KOPT-K1 (cell line): Measurements from ENCODE around the gene XRCC6.

ENCODE experiments used
- H3K27ac ChIP-seq: fragments of 200-600 bp; sonication (generic); 2 replicates; pipeline ENCODE4 v1.5.1; 2016; ENCODE audit warnings: antibody characterized with exemption, mild to moderate bottlenecking, low read depth, low read length; ENCODE audit not compliant: poor library complexity, severe bottlenecking
- H3K36me3 ChIP-seq: fragments of 200-600 bp; sonication (generic); 2 replicates; pipeline ENCODE4 v1.5.1; 2017; ENCODE audit warnings: antibody characterized with exemption, mild to moderate bottlenecking, low read length, moderate library complexity; ENCODE audit not compliant: insufficient read depth
- H3K9me3 ChIP-seq: fragments of 200-600 bp; sonication (generic); 2 replicates; pipeline ENCODE4 v1.5.1; 2017; ENCODE audit warnings: antibody characterized with exemption, low read length, mild to moderate bottlenecking; ENCODE audit not compliant: insufficient read depth, poor library complexity, severe bottlenecking

XRCC6 gene

GRCh38 chr22:41700108-41700364 lies 78.9 kb downstream of the XRCC6 start:
- peaks cover 2% of the 10 kb centered on the region; the same call in 1 of the 2 replicates for H3K36me3 ChIP-seq
- no peaks in the 10 kb centered on the region for H3K9me3 ChIP-seq
- H3K27ac ChIP-seq: no peak overlapping the region

- no peaks in the 10 kb centered on the region for H3K36me3 ChIP-seq
- no peak overlapping the region for H3K27ac ChIP-seq
- H3K9me3 ChIP-seq: no peaks in the 10 kb centered on the region
Observed at GRCh38 chr22:41702763-41703162, 81.7 kb downstream of the XRCC6 start.

GRCh38 chr22:41709341-41709740 lies 88.2 kb downstream of the XRCC6 start:
- Histone ChIP-seq H3K36me3 (no peaks in the 10 kb centered on the region), H3K27ac (no peak overlapping the region), H3K9me3 (no peaks in the 10 kb centered on the region)

GRCh38 chr22:41713004-41713403 lies 91.9 kb downstream of the XRCC6 start:
- H3K27ac ChIP-seq: no peak overlapping the region
- H3K36me3 ChIP-seq: no peaks in the 10 kb centered on the region
- H3K9me3 ChIP-seq: no peaks in the 10 kb centered on the region
